ENCODE measurements around the gene IMPACT. TPM values are rescaled to one million over a fixed set of nuclear protein-coding genes. Genes with fewer than 3 reads are reported as not detected.

The IMPACT gene
- total and polyA plus RNA-seq, 2 experiments from 2014 or later = 15.3 to 27.6 TPM

- no peak overlapping the region for H3K4me3 ChIP-seq
- no peaks in the 10 kb centered on the region for H3K27me3 ChIP-seq
- DNase-seq (ENCODE audit: low read depth in 1 of 2, low spot score in 1 of 2) = peak in 1 of 2 donors; percentile 30
- H3K4me1 ChIP-seq (ENCODE audit: low read depth) = no peaks in the 10 kb centered on the region
- H3K27ac ChIP-seq = no peak overlapping the region
- no peak for TF ChIP-seq CTCF (IDR thresholded peaks at IDR 0.05; ENCODE audit: low read depth, low read length)
- no peaks in the 10 kb centered on the region for H3K9me3 ChIP-seq (ENCODE audit: low read depth)
- no peaks in the 10 kb centered on the region for H3K36me3 ChIP-seq
Observed at GRCh38 chr18:24497031-24497754, 70.7 kb downstream of the IMPACT start.

- Histone ChIP-seq H3K36me3 (no peaks in the 10 kb centered on the region), H3K4me1 (ENCODE audit: low read depth) (no peaks in the 10 kb centered on the region), H3K27ac (no peak overlapping the region), H3K4me3 (no peak overlapping the region), H3K9me3 (ENCODE audit: low read depth) (no peaks in the 10 kb centered on the region), H3K27me3 (no peaks in the 10 kb centered on the region)
- TF ChIP-seq CTCF (IDR thresholded peaks at IDR 0.05; ENCODE audit: low read depth, low read length) = no peak
- peak in 1 of 2 donors; percentile 3 for DNase-seq (ENCODE audit: low read depth in 1 of 2, low spot score in 1 of 2)
Observed at GRCh38 chr18:24499814-24500213, 73.3 kb downstream of the IMPACT start.

GRCh38 chr18:24500217-24500616, 73.7 kb downstream of the IMPACT start:
- Histone ChIP-seq H3K36me3 (no peaks in the 10 kb centered on the region), H3K4me1 (ENCODE audit: low read depth) (no peaks in the 10 kb centered on the region), H3K27ac (no peak overlapping the region), H3K9me3 (ENCODE audit: low read depth) (no peaks in the 10 kb centered on the region), H3K4me3 (no peak overlapping the region), H3K27me3 (no peaks in the 10 kb centered on the region)
- TF ChIP-seq CTCF (IDR thresholded peaks at IDR 0.05; ENCODE audit: low read depth, low read length) = no peak
- no peak for DNase-seq (ENCODE audit: low read depth in 1 of 2, low spot score in 1 of 2)

- H3K9me3 ChIP-seq (ENCODE audit: low read depth) = no peaks in the 10 kb centered on the region
- no peaks in the 10 kb centered on the region for H3K36me3 ChIP-seq
- H3K4me1 ChIP-seq (ENCODE audit: low read depth) = no peaks in the 10 kb centered on the region
- H3K27me3 ChIP-seq = no peaks in the 10 kb centered on the region
- TF ChIP-seq CTCF (IDR thresholded peaks at IDR 0.05; ENCODE audit: low read depth, low read length) = no peak
- H3K4me3 ChIP-seq = no peak overlapping the region
- H3K27ac ChIP-seq = no peak overlapping the region
- no peak for DNase-seq (ENCODE audit: low read depth in 1 of 2, low spot score in 1 of 2)
Observed at GRCh38 chr18:24500766-24501165, 74.3 kb downstream of the IMPACT start.

GRCh38 chr18:24502667-24503523, 76.4 kb downstream of the IMPACT start:
- no peaks in the 10 kb centered on the region for H3K27me3 ChIP-seq
- no peak for TF ChIP-seq CTCF (IDR thresholded peaks at IDR 0.05; ENCODE audit: low read depth, low read length)
- no peaks in the 10 kb centered on the region for H3K36me3 ChIP-seq
- H3K27ac ChIP-seq = no peak overlapping the region
- H3K9me3 ChIP-seq (ENCODE audit: low read depth) = no peaks in the 10 kb centered on the region
- H3K4me3 ChIP-seq = no peak overlapping the region
- H3K4me1 ChIP-seq (ENCODE audit: low read depth) = no peaks in the 10 kb centered on the region
- DNase-seq (ENCODE audit: low read depth in 1 of 2, low spot score in 1 of 2) = no peak

Other genes with a start within 250 kb of the IMPACT start
- 21.9 and 33.3 TPM in 2 replicates for gene OSBPL1A, start 28.8 kb upstream of the IMPACT start, total RNA-seq
- 23.1 and 35.1 TPM in 2 replicates for gene OSBPL1A, start 28.8 kb upstream of the IMPACT start, polyA plus RNA-seq
- gene HRH4, start 34.0 kb downstream of the IMPACT start, total RNA-seq = 0.14 and 0.15 TPM in 2 replicates
- not detected in 2 replicates for gene HRH4, start 34.0 kb downstream of the IMPACT start, polyA plus RNA-seq